ENCODE results near the gene RAD54L.

DNA sequence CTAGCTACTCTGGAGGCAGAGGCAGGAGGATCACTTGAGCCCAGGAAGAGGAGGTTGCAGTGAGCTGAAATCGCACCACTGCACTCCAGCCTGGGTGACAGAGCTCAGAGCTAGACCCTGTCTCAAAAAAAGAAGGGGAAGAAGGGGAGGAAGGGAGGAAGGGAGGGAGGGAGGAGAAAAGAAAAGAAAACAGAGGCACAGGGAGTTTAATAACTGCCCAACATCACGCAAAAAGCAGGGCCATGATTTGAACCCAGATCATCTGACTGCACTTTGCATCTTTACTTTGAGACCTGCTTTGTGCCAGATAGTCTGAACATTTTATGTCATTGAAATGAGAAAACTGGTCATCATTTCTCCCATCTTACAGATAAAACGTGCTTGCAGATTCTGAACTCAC, 42.4 kb upstream of the RAD54L start:
- TF ChIP-seq POLR2A (IDR thresholded peaks at IDR 0.05; ENCODE audit: low read depth, low read length) (no peak), POLR2AphosphoS5 (IDR thresholded peaks at IDR 0.05; ENCODE audit: low read depth, low read length) (no peak), SPI1 (IDR thresholded peaks at IDR 0.05; ENCODE audit: low read depth, low read length) (no peak), POU2F2 (IDR thresholded peaks at IDR 0.05; ENCODE audit: low read depth, low read length) (no peak), TAF1 (IDR thresholded peaks at IDR 0.05; ENCODE audit: low read depth, low read length) (no peak), PAX5 (IDR thresholded peaks at IDR 0.05; ENCODE audit: insufficient read depth, low read length, severe bottlenecking) (no peak)

Data from GM12891 (cell line).